NOMO-1 treated with dmso at 0.1 percent for 144 hours (cell line): Measurements from ENCODE around the gene SMIM5.
A peak's percentile ranks its signal among the peaks of the same experiment; 100 is the strongest.

Experiments
- DNase-seq: peaks from one replicate; lab custom pipeline; 2025; ENCODE audit not compliant: unreplicated experiment; lab: John Stamatoyannopoulos, UW

SMIM5 gene

GRCh38 chr17:75639327-75639726 lies 6.1 kb downstream of the SMIM5 start:
- no peak for DNase-seq

- no peak for DNase-seq
Observed at GRCh38 chr17:75639771-75640555, 6.7 kb downstream of the SMIM5 start.

GRCh38 chr17:75640556-75641119 lies 7.4 kb downstream of the SMIM5 start:
- no peak for DNase-seq

GRCh38 chr17:75641343-75641742 lies 8.1 kb downstream of the SMIM5 start:
- no peak for DNase-seq

- no peak for DNase-seq
Observed at GRCh38 chr17:75642182-75642783, 9.0 kb downstream of the SMIM5 start.

- DNase-seq = no peak
Observed at GRCh38 chr17:75642784-75643642, 9.8 kb downstream of the SMIM5 start.

- no peak for DNase-seq
Observed at GRCh38 chr17:75643643-75644017, 10.4 kb downstream of the SMIM5 start.

- DNase-seq = no peak
Observed at GRCh38 chr17:75645501-75645888, 12.3 kb downstream of the SMIM5 start.

GRCh38 chr17:75645889-75646637 lies 12.8 kb downstream of the SMIM5 start:
- DNase-seq = peak; percentile 64

- no peak for DNase-seq
Observed at GRCh38 chr17:75646638-75646992, 13.4 kb downstream of the SMIM5 start.

- no peak for DNase-seq
Observed at GRCh38 chr17:75647061-75647460, 13.8 kb downstream of the SMIM5 start.

- no peak for DNase-seq
Observed at GRCh38 chr17:75647921-75648320, 14.7 kb downstream of the SMIM5 start.

- no peak for DNase-seq
Observed at GRCh38 chr17:75649687-75650086, 16.5 kb downstream of the SMIM5 start.

GRCh38 chr17:75650874-75651273 lies 17.6 kb downstream of the SMIM5 start:
- DNase-seq = no peak

GRCh38 chr17:75652341-75652740 lies 19.1 kb downstream of the SMIM5 start:
- no peak for DNase-seq

GRCh38 chr17:75652934-75653549 lies 19.8 kb downstream of the SMIM5 start:
- no peak for DNase-seq

- no peak for DNase-seq
Observed at GRCh38 chr17:75654176-75654575, 20.9 kb downstream of the SMIM5 start.

- no peak for DNase-seq
Observed at GRCh38 chr17:75658237-75658636, 25.0 kb downstream of the SMIM5 start.

- DNase-seq = no peak
Observed at GRCh38 chr17:75661531-75661930, 28.3 kb downstream of the SMIM5 start.

- no peak for DNase-seq
Observed at GRCh38 chr17:75662511-75662910, 29.3 kb downstream of the SMIM5 start.
